K562 (cell line): ENCODE results near the gene DNAJC19.

ENCODE experiments used
- CTCF ChIP-seq, 3 experiments: IDR thresholded peaks in 2 of 3; conservative IDR thresholded peaks in 1 of 3; 2 replicates each; pipeline ENCODE4 v1.5.1; 2011 to 2012; ENCODE audit warnings: low read length in 3 of 3, mild to moderate bottlenecking in 3 of 3, control low read depth in 2 of 3, improper control_type of control experiment in 1 of 3, inconsistent platforms in 1 of 3, low read depth in 1 of 3, mixed read lengths in 1 of 3, moderate library complexity in 1 of 3; ENCODE audit not compliant: insufficient read depth in 2 of 3
- EGR1 ChIP-seq: fragments of 450-650 bp; conservative IDR thresholded peaks from 2 replicates; pipeline ENCODE4 v1.6.1; 2017; ENCODE audit warnings: mild to moderate bottlenecking
- JUND ChIP-seq, 2 experiments: IDR thresholded peaks; 2 replicates in 1 of 2; 3 replicates in 1 of 2; pipeline ENCODE4 v1.6.1; 2011; ENCODE audit warnings: borderline replicate concordance in 2 of 2, low read depth in 2 of 2, low read length in 2 of 2, improper control_type of control experiment in 1 of 2, missing biosample characterization in 1 of 2, missing genetic modification characterization in 1 of 2, missing genetic modification reagents in 1 of 2
- POU5F1 ChIP-seq: fragments of 150-350 bp; IDR thresholded peaks from 2 replicates; pipeline ENCODE4 v1.6.1; 2014; ENCODE audit warnings: borderline replicate concordance, low read length, low read depth, mild to moderate bottlenecking; ENCODE audit not compliant: partially characterized antibody
- SETDB1 ChIP-seq: IDR thresholded peaks from one replicate; pipeline ENCODE4 v1.6.1; 2012; ENCODE audit warnings: low read length, control low read depth, inconsistent platforms
- ZHX1 ChIP-seq: fragments of 150-350 bp; conservative IDR thresholded peaks from 2 replicates; pipeline ENCODE4 v1.6.1; 2014; ENCODE audit warnings: low read length
- ZNF24 ChIP-seq: fragments of 450-650 bp; IDR thresholded peaks from 2 replicates; pipeline ENCODE4 v1.6.1; 2016

DNA sequence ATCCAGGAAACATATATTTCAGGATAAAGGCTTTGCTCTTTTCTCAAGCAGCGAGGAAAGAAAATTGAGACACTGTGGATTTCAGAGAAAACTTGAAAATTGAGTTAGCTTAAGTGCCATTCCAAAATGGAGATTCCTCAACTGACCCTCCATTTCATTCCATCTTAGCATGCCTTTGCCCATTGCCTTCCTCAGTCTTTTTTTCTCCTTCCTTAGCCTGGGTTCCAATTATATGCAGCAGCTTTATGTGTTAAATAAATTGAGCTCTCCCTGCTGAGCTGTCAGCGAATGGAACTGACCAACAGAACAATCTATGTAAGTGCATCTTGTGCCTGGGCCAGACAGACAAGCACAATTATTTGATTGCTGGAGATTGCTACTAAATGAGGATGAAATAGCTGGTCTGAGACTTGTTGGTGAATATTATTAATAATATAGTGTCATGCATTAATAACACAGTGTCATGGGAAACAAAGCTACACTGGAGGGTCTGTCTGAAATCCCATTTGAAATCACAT lies 6.9 kb upstream of the DNAJC19 start:
- no peak for TF ChIP-seq EGR1
- no peak for TF ChIP-seq CTCF (IDR thresholded peaks at IDR 0.05 in 2 of 3, conservative IDR thresholded peaks at IDR 0.05 in 1 of 3; ENCODE audit: insufficient read depth in 2 of 3, low read depth in 1 of 3, low read length in 3 of 3)
- TF ChIP-seq SETDB1: no peak
- TF ChIP-seq POU5F1: no peak
- no peak for TF ChIP-seq ZNF24
- no peak for TF ChIP-seq JUND (IDR thresholded peaks at IDR 0.05; ENCODE audit: borderline replicate concordance, low read depth, low read length)
- no peak for TF ChIP-seq JUND (tag; IDR thresholded peaks at IDR 0.05; ENCODE audit: borderline replicate concordance, low read depth, low read length)
- no peak for TF ChIP-seq ZHX1
